SU-DHL-6 (cell line): Measurements from ENCODE around the gene PRXL2C.
"Not testable (repeated sequence)": the region's sequence is repeated elsewhere in the genome, so short reads cannot be mapped to it uniquely, and the experiment has no call there.

Experiments
- H2AFZ ChIP-seq: fragments of 200-600 bp; sonication (generic); 2 replicates; pipeline ENCODE4 v1.6.1; 2014; ENCODE audit warnings: low read depth, mild to moderate bottlenecking, moderate library complexity, mixed read lengths, antibody characterized with exemption, low read length; ENCODE audit not compliant: severe bottlenecking
- H3F3A ChIP-seq: fragments of 200-600 bp; shearing (Covaris generic); 2 replicates; pipeline ENCODE4 v1.6.0; 2016; ENCODE audit warnings: antibody characterized with exemption, mild to moderate bottlenecking; ENCODE audit not compliant: insufficient read depth
- H3K27ac ChIP-seq: fragments of 200-600 bp; sonication (generic); 2 replicates; pipeline ENCODE4 v1.5.1; 2016; ENCODE audit warnings: low read depth, mild to moderate bottlenecking, low read length, moderate library complexity, mixed read lengths
- H3K27me3 ChIP-seq: fragments of 200-600 bp; sonication (generic), shearing (Covaris generic); 2 replicates; pipeline ENCODE4 v1.6.0; 2014; ENCODE audit warnings: mild to moderate bottlenecking, low read length
- H3K36me3 ChIP-seq: fragments of 200-600 bp; sonication (generic); 2 replicates; pipeline ENCODE4 v1.6.1; 2014; ENCODE audit warnings: mild to moderate bottlenecking, low read length, mixed read lengths
- H3K4me2 ChIP-seq: fragments of 300-600, 200-600 bp; shearing (Covaris generic), sonication (generic); 2 replicates; pipeline ENCODE4 v1.6.0; 2014; ENCODE audit warnings: low read length, low read depth, mild to moderate bottlenecking; ENCODE audit not compliant: poor library complexity, severe bottlenecking
- H3K4me3 ChIP-seq: fragments of 200-600 bp; sonication (generic); 2 replicates; pipeline ENCODE4 v1.5.1; 2014; ENCODE audit warnings: antibody characterized with exemption, low read length, mild to moderate bottlenecking, mixed read lengths; ENCODE audit not compliant: insufficient read depth, poor library complexity, severe bottlenecking
- H3K79me2 ChIP-seq: fragments of 200-600 bp; sonication (generic); 2 replicates; pipeline ENCODE4 v1.6.1; 2014; ENCODE audit warnings: mild to moderate bottlenecking, low read length, moderate library complexity; ENCODE audit not compliant: insufficient read depth
- H3K9ac ChIP-seq: fragments of 200-600 bp; sonication (generic); 2 replicates; pipeline ENCODE4 v1.7.0; 2014; ENCODE audit warnings: mild to moderate bottlenecking, low read length
- H3K9me2 ChIP-seq: fragments of 200-600 bp; sonication (generic); replicated peaks from 2 replicates; pipeline ENCODE4 v1.6.1; 2014; ENCODE audit warnings: low read length; ENCODE audit not compliant: insufficient read depth
- H3K9me3 ChIP-seq: fragments of 200-600 bp; sonication (generic); 2 replicates; pipeline ENCODE4 v1.6.1; 2014; ENCODE audit warnings: low read length, mixed read lengths; ENCODE audit not compliant: insufficient read depth
- H4K20me1 ChIP-seq: fragments of 200-600 bp; sonication (generic); 2 replicates; pipeline ENCODE4 v1.6.1; 2014; ENCODE audit warnings: low read depth, mild to moderate bottlenecking, antibody characterized with exemption, low read length, moderate library complexity, mixed read lengths
- EZH2phosphoT487 ChIP-seq: fragments of 200-600 bp; sonication (generic), shearing (Covaris generic); conservative IDR thresholded peaks from 2 replicates; pipeline ENCODE4 v1.6.1; 2018; ENCODE audit warnings: mild to moderate bottlenecking, antibody characterized with exemption, low read length, moderate library complexity, mixed read lengths
- TF ChIP-seq, protein P1 (sequence below): fragments of 200-600 bp; sonication (generic); IDR thresholded peaks from one replicate; pipeline ENCODE4 v1.5.1; 2017; ENCODE audit warnings: antibody characterized with exemption, mild to moderate bottlenecking, low read length, moderate library complexity; ENCODE audit not compliant: insufficient read depth, poor library complexity, severe bottlenecking

The PRXL2C gene

DNA sequence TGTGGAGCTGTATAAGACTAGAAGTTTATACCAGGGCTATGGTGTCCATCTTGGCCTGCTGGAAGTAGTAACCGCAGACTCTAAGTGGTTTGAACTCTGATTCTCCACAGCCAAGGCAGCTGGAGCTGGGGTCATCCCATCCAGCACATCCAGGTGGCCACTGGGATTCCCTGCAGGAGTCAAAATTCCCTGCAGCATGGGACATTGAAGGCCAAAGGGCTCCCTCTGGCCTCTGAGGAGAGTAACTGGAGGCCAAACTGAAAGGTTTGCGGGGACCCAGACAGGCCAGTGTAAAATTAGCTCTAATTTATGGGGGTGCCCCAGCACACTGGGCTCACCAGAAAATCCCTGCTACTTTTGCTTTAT lies 12.2 kb upstream of the PRXL2C start:
- Histone ChIP-seq H3K9ac (no peak overlapping the region), H3K36me3 (no peaks in the 10 kb centered on the region), H3K4me3 (no peak overlapping the region), H3K4me2 (no peak overlapping the region), H3F3A (no peaks in the 10 kb centered on the region), H2AFZ (no peak overlapping the region), H3K79me2 (no peaks in the 10 kb centered on the region), H3K9me2 (no peaks in the 10 kb centered on the region), H3K27me3 (no peaks in the 10 kb centered on the region), H3K9me3 (no peaks in the 10 kb centered on the region), H3K27ac (no peak overlapping the region), H4K20me1 (no peaks in the 10 kb centered on the region)
- TF ChIP-seq, protein P1, sequence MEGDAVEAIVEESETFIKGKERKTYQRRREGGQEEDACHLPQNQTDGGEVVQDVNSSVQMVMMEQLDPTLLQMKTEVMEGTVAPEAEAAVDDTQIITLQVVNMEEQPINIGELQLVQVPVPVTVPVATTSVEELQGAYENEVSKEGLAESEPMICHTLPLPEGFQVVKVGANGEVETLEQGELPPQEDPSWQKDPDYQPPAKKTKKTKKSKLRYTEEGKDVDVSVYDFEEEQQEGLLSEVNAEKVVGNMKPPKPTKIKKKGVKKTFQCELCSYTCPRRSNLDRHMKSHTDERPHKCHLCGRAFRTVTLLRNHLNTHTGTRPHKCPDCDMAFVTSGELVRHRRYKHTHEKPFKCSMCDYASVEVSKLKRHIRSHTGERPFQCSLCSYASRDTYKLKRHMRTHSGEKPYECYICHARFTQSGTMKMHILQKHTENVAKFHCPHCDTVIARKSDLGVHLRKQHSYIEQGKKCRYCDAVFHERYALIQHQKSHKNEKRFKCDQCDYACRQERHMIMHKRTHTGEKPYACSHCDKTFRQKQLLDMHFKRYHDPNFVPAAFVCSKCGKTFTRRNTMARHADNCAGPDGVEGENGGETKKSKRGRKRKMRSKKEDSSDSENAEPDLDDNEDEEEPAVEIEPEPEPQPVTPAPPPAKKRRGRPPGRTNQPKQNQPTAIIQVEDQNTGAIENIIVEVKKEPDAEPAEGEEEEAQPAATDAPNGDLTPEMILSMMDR: no peak
- TF ChIP-seq EZH2phosphoT487: no peak

DNA sequence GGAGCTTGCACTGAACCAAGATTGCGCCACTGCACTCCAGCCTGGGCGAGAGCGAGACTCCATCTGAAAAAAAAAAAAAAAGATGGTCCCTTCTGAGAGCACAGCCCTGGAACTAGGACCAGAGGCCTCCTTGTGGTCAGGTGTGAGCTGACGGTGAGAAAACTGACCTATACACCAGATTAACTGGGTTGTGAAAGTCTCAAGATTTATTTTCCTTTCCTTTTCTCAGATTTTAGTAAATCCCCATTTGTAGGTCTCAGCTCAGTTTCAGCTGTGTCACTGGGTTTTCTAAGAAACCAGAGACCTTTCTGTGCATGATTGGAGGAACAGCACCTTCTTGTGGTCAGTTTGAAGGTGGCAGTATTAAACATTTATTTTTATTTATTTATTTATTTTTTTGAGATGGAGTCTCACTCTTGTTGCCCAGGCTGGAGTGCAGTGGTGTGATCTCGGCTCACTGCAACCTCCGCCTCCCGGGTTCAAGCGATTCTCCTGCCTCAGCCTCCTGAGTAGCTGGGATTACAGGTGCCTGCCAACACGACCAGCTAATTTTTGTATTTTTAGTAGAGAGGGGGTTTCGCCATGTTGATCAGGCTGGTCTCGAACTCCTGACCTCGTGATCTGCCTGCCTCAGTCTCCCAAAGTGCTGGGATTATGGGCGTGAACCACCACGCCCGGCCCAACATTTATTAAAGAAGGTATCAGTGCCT lies 11.7 kb upstream of the PRXL2C start:
- H3F3A ChIP-seq, H3K27ac ChIP-seq, H4K20me1 ChIP-seq, H3K9ac ChIP-seq, H3K9me2 ChIP-seq, H3K36me3 ChIP-seq, H2AFZ ChIP-seq, H3K27me3 ChIP-seq, H3K4me2 ChIP-seq, H3K79me2 ChIP-seq, H3K9me3 ChIP-seq, H3K4me3 ChIP-seq: not testable (repeated sequence)
- TF ChIP-seq, protein P1: peak; percentile 36

DNA sequence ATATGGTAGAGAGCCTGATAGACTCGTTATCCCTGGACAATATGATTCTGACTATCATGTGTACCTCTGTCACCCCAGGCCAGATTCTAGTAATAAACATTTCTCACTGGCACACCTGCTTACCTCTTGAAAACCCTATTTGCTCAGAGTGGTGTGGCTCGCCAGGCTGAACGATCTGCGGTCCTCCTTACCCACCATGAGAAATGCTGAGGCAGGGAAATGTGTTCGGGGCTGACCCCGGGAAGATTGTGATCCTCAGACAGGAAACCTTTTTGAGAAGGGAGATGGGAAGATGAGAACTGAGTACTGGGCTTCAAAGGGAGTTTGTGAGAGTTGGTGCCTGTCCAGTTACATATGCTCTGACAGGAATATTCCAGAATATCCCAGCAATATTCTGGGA lies 10.7 kb upstream of the PRXL2C start:
- H3K27me3 ChIP-seq: no peaks in the 10 kb centered on the region

More for the DNA sequence above, 10.7 kb upstream of the PRXL2C start:
- Histone ChIP-seq H3K9ac (no peak overlapping the region), H3K4me3 (no peak overlapping the region), H3F3A (no peaks in the 10 kb centered on the region), H3K79me2 (no peaks in the 10 kb centered on the region), H3K9me2 (no peaks in the 10 kb centered on the region), H3K27ac (no peak overlapping the region), H3K9me3 (no peaks in the 10 kb centered on the region), H4K20me1 (no peaks in the 10 kb centered on the region), H3K4me2 (no peak overlapping the region), H2AFZ (no peak overlapping the region), H3K36me3 (no peaks in the 10 kb centered on the region)
- TF ChIP-seq, protein P1: no peak
- no peak for TF ChIP-seq EZH2phosphoT487
